NOMO-1 treated with dmso at 0.1 percent for 144 hours (cell line): ENCODE measurements around the gene GPR143.
"Not testable (repeated sequence)": the region's sequence is repeated elsewhere in the genome, so short reads cannot be mapped to it uniquely, and the experiment has no call there.

Experiments
- DNase-seq: peaks from one replicate; lab custom pipeline; 2025; ENCODE audit not compliant: unreplicated experiment; lab: John Stamatoyannopoulos, UW

GPR143 gene

DNA sequence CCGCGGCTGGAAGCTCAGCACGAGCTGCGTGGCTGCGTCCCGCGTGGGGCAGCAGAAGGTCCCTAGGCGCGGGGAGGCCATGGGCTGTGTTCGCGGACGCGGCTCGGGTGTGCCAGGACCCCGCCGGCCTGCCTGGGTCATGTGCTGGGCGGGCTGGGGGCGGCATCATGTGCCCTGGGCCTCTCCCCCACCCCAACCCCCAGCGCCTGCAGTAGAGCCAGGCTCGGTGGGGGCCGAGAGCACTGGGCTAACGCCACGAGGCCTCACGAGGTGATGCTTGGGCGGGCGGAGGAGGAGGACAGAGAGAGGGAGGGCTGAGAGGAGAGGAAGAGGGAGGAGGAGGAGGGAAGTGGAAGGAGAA is at the start of gene GPR143:
Gene GPR143, minus strand, starts transcription at position 111 of the 361 bp plus-strand sequence. Its CDS starts 30 bp downstream, at position 81.
- DNase-seq = no peak

DNA sequence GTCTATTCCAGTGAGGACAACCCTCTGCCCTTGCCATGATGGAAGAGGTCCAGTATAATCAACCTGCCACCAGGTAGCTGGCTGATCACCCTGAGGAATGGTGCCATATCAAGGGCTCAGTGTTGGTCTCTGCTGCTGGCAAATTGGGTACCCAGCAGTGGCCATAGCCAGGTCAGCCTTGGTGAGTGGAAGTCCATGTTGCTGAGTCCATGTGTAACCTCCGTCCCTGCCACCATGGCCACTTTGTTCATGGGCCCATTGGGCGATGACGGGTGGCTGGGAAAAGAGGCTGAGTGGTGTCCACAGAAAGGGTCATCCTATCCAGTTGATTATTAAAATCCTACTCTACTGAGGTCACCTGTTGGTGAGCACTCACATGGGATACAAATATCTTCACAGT is 45.4 kb upstream of the GPR143 start:
- not testable (repeated sequence) for DNase-seq

DNA sequence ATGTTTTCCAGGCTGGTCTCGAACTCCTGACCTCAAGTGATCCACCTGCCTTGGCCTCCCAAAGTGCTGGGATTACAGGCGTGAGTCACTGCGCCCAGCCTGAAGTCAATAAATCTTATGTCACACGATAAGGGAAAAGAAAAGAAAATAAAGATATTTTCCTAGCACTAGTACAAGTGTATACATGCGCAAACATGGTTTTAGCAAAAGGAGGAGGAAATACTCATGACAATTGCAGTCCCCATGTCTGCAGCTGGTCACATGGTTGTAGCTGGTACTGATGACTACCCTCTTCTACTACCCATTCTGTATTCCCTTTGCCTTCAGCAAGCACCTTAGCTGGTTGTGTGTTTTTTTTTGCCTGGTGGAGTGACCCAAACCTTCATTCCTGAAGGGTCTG is 44.2 kb upstream of the GPR143 start:
- not testable (repeated sequence) for DNase-seq

DNA sequence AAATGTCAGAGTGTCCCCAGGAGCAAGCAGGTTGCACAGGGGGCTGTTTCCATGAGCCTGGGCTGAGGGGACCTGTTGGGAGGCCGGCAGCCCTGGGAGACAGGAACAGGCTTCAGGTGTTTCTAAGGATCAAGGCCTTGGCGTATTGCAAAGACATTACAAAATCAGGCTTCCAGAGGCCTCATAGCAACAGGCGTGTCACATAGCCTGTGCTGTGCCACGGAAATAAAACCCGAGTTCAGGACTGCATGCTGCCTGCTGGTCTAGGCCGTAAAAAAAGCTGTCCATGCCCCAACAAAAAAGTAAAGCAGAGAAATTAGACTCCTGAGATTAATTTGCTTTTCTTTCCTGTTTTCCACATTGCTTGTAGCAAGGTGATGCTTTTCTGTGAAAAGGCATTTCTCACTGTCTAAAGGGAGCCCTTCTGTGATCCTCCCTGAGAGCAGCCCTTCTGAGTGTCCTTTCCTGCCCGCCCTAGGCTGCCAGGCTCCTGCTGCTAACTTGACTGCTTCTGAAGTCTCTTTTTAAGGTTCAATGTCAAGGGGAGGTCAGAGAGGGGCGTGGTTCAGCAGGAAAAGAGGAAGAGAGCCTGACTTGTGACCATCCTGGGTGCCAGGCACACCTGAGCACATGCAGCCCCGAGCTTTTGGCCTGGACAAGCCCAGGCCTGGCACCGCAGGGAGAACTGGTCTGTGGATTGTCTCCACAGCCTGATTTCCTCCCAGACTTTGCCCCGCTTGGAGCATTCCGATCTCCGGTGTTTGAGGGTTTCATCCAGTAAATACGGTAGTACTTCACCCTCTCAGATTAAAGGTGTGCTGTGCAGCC is 41.9 kb upstream of the GPR143 start:
- no peak for DNase-seq

DNA sequence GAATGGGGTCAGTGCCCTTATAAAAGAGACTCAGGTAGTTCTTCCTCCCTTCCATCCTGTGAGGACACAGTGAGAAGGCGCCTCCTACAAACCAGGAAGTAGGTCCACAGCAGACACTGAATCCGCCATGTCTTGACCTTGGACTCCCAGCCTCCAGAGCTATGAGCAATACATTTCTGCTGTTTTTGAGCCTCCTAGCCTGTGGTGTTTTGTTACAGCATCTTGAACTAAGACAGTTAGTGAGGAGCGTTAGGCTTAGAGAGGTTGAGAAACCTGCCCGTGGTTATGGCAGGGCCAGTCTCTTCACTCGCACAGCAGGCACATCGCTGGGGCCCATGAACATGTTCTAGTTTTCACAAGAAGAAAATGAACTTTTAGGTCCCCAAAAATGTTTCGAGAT is 40.3 kb upstream of the GPR143 start:
- DNase-seq = no peak

DNA sequence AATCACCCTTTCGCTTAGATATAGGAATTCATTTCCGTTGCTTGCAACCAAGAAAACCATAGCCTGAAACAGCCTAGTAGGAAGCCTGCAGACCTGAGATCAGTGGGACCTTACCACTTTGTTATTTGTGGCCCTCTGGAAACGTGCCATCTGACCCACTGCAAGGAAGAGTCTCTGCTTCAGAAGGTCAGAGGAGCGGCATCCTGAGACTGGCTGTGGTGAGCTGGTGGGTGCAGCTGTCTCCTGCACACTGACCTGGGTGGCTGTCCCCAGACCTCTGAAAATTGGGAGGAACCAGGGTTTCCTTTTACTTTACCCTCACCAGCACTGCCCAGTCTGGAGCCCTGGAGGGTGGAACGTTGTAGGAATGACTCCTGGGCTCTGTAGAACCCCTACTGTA is 38.8 kb upstream of the GPR143 start:
- no peak for DNase-seq

DNA sequence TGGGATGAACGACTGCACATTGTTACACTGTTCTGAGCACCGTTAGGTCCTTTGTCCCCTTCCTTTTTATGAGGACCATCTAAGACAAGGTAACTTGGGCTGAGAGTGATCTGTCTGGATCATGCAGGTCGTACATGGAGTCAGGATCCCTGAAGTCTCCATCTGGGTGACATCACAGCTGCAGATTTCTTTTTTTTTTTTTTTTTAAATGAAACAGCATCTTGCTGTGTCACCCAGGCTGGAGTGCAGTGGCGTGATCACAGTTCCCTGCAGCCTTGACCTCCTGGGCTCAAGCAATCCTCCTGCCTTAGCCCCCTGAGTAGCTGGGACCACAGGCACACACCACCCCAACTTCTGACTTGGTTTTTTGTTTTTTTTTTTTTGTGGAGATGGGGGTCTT is 37.1 kb upstream of the GPR143 start:
- no peak for DNase-seq

DNA sequence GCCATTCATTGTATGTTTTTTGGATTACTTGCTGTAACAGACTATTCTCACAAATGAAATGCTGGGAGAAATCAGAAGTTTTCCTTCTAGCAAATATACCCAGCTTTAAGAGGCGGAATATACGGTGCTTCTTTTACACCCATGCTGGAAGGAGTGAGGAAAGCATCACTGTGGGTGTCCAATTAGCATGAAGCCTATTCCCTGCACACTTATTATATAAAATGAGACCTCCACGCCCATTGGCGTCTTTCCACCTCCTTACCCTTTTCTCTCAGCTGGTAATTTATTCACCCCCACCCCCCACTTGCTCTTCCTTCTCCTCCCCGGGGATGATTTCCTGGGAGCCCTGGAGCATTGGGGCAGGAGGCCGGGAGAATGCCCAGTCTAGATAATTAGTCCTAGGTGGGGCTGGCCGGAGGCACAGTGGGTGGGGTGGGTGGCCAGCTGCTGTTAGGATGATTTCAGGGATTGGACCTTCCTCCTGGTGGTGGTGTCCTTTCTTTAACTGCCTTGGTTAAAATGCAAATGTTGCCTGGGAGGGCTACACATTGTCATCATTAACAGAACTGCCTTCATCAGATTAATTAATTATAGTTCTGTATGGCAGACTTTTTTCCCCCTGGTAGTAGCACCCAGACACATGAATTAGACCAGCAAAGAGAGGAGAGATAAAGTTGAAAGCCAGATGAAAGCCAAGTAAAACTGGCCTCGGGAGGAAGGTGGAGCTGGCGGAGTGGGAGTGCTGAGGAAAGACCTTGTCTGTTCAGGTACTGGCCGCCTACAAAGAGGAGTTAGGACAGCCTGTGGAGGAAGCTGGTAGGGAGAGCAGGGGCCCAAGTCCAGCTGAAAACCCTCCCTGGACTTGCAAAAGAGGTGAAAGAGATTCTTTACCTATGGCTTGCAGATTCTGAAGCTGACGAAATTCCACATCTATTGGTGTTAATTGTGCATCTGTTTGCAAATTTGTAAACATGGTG is 32.0 kb upstream of the GPR143 start:
- no peak for DNase-seq

DNA sequence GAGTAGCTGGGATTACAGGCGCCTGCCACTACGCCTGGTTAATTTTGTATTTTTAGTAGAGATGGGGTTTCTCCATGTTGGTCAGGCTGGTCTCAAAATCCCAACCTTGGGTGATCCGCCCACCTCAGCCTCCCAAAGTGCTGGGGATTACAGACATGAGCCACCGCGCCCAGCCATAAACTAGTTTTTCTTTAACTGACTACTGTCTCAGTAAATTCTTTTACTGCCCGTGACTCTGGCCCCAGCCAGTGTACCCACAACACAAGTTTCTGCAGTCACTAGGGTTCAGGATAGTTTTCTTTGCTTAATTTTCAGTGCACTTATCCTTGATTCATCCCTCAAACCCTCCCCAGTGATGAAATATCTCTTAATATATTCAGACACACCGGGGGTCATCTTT is 28.8 kb upstream of the GPR143 start:
- DNase-seq = no peak

DNA sequence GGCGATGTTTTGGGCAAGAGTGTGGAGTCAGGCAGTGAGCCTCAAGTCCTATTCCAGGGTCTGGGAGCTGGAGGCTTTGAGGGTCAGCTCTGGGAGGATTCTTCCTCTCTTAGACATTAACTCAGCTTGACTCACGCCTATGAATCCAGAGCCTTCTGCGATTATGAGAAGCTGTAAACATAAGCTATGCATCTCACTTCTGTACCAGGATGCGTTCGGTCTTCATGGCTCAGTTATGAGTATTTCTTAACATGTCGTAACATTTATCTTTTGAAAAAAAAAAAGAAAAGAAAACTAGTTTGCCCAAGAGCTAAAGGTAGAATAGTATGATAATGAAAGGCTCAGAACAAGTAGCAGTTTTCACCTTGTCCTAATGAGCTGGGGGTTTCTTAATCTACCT is 25.2 kb upstream of the GPR143 start:
- no peak for DNase-seq

DNA sequence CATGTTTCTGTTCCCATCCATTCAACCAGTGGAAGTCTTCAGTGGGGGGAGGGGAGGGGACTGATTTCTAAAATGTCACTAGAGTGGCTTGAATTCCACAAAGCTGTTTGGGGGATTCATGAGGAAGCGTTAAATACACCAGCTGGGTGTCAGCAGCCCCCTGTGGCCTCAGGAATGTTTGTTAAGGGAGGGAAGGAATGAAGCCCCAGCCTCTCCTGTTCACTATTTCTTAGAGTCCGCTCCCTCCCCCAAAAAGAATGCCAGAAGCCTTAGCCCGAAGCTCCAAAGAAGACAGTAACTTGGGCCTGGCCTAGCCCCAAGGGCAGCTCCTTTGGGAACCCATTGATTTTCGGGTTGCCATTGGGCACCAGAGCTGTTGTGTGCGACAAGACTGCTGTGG is 23.9 kb upstream of the GPR143 start:
- DNase-seq = no peak

DNA sequence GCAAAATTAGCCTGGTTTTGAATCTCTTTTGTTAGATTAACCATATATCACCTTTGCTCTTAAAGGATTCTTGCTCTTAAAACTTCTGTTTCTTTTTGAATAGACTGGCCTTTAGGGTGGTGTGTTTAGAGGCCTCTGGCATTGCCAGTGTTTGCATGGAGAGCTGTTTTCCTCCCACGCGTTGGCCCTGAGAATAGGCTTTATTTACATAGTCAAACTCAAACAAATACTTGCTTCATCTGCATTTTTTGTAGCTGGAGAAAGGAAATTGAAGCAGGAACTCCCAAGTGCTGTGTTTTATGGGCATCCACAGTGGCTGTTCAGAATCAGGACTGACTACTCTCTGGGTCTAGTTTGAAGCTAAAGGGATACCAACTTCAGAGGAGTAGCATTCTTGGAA is 23.3 kb upstream of the GPR143 start:
- no peak for DNase-seq

DNA sequence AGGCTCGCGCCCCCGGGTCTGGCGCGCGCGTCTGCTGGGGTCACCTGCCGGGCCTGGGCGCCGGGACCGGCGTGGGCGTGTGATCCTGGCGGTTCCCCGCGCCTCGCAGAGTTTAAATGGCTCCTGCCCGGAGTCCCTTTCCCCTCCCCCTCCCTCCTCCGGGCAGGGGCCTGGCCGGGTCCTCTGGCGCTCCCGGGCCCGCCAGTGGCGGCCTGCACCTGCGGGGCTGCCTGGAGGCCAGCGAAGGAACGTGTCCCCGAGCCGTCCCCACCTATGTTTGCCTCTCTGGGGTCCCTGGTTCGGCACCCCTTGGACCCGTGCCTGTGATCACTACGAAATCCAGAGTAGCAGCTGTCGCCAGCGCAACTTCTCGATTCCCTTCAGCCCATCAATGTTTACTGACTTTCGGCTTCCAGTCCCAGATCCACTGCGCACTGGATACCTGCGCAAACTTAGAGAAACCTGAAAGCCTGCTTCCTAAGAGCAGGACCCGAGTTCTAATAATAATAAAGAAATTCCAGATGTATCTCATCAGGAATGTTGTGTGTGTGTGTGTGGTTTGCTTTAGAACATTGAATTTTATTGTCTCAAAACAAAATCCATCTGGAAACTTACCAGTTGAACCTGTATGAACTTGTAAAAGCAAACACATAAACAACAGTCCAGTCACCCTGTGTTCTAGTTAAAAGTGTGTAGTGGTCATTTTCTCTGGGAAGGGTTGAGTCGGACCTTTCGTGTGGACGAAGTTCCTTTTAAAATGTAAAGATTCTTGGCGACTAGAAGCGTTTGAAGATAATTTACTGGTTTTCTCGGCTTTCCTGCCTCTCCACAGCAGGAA is 21.4 kb upstream of the GPR143 start:
- no peak for DNase-seq

DNA sequence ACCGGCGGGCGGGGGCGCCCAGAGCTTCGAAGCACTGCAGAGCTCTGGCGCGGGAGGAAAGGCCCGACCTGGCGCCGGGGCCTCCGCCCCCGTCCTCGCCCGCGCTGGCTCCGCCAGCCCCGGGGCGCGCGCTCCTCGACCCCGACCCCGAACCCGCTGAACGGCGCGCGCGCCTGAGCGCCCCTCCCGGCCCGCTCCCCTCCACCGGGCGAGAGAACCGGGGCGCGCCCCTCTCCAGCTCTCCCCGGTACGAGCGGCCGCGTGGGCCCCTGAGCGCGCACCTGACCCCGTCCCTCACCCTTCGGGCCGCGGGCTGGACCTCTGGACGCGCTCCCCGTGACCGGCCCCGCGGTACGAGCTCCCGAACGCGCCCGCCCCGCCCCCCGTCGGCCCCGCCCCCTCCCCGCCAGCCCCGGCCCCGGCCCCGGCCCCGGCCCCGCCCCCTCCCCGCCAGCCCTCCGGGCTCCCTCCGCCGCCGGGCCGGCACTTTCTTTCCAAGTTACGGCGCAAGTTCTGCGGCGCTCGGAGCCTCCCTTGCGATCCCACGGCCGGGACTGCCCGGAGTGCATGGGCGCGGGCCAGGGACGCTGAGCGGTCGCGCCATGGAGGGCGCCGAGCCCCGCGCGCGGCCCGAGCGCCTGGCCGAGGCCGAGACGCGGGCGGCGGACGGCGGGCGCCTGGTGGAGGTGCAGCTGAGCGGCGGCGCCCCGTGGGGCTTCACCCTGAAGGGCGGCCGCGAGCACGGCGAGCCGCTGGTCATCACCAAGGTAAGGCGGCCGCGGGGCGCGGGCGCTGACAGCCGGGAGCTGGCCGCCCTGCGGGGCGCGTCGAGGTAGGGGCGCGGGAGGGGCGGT is 20.5 kb upstream of the GPR143 start, which contains the start of gene SHROOM2:
Gene SHROOM2, plus strand, starts transcription at position 486 of the 854 bp plus-strand sequence. Its CDS starts 117 bp downstream, at position 603.
- DNase-seq = no peak

DNA sequence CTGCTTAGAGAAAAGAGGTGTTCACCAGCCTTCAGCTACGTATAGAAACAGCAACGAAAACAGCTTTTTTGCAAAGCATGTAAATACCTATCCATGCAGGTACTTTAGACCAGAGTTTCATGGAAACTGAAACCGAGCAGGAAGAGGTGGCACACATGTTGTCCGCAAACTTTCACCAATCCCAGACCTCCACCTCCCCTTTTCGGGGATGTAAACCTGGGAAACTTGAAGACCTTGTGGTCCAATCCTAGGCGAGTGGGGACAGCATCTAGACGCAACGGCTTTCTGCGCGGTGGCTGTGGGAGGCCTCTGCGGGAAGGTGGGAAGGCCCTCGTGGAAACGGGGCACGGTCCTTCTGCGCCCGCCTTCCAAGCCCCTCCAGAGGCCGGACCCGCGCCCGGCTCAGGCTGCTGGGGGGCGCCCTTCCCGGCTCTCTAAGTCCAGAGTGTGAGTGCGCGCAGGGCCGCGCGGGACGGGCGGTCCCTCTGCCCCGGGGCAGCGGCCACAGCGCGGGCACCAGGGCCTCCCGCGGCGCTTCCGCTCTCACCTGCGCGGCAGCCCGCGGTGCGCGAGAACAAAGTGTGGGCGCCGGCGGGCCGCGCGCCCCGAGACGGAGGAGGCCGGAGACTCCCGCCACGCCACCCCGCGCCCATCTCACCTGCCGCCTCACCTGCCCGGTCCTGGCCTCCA is 19.8 kb upstream of the GPR143 start:
- DNase-seq = no peak

DNA sequence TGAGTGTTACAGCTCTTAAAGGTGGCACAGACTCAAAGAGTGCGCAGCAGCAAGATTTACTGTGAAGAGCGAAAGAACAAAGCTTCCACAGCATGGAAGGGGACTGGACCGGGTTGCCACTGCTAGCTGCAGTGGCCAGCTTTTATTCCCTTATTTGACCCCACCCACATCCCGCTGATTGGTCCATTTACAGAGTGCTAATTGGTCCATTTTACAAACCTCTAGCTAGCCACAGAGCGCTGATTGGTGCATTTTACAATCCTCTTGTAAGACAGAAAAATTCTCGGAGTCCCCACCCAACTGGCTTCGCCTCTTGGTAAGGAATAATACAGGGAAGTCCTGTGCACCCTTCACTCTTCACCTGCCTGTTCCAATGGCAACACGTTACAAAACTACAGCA is 18.7 kb upstream of the GPR143 start:
- no peak for DNase-seq

DNA sequence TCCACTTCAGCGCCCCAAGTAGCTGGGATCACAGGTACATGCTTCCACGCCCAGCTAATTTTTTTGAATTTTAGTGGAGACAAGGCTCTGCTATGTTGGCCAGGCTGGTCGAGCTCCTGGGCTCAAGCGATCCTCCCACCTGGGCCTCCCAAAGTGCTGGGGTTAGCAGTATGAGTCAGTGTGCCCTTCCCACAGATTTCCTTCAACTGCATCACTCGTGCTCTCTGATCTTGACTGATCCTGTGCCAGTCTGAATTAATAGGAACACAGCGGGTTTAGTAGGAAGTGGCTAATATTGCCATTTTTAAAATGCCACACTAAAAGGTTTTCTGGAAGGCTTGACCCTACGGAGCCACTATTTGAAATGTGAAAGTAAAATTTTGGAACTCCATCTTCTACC is 16.3 kb upstream of the GPR143 start:
- no peak for DNase-seq

DNA sequence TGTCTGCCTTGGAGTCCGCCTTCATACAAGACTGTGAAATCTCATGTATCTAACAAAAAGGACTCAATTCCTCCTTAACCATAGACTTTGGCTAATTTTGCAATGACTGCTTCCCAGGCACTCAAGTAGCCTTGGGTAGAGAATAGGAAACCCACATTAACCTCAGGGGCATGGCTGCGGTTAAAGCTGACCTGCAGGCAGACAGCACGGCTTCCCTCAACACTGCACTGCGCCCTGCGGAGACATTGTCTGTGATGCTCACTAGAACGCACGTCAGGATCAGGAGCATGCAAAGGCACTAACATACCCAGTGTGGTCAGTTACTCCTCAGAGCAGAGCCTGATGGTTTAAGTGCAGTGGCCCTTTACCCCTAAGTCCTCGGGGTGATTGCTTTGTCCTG is 10.3 kb upstream of the GPR143 start:
- peak; percentile 66 for DNase-seq

DNA sequence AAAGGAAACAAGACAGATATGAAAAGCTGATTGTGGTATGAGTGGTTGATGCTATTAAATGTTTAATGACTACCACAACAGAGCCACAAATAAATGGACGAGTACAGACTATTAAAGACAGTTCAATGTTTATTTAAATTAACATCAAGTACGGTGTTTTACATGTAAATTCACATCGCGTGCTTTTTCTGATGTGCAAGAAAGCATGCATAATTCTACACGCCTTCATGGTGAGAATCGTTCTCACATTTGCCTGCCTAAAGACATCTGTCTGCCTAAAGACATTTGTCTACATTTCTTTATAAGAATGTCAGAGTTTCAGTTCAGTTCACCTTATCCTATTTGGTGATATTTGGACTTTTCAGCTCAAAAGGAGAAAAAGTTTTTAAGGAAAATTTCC is 7.3 kb upstream of the GPR143 start:
- DNase-seq = no peak

DNA sequence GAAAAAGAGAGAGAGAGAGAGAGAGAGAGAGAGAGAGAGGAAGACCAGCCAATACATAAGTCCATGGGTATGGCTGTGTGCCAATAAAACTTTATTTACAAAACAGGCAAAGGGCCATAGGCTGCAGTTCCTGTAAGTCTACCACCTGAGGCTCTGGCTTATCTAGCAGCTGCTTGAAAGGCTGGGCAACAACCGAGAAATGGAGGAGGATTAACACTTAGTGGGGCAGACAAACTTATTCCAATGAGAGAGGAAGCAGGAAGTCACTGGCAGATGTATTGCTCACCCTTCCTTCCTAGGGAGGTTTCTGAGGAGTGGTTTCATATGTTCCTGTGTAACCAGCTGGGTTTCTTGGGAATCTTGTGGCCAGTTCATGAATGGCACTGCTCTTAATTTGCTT is 4.7 kb upstream of the GPR143 start:
- no peak for DNase-seq
